Activated naive CD8-positive, alpha-beta T cell treated with anti-CD3 and anti-CD28 coated beads, Interleukin-2, amount 50 U/mL, for 24 hours (primary cell): ENCODE results near the gene NEDD4.
"Not testable (repeated sequence)": the region's sequence is repeated elsewhere in the genome, so short reads cannot be mapped to it uniquely, and the experiment has no call there.

ENCODE experiments used
- ATAC-seq: fragments of 150-1000 bp; cut with Tn5 transposase; one replicate; pipeline ENCODE4 v1.10.0; 2021
- DNase-seq: peaks from one replicate; pipeline ENCODE4 v3.0.0; 2021
- H3K27ac Mint-ChIP-seq: one replicate; pipeline ENCODE4 v1.8.0; 2021; ENCODE audit warnings: mild to moderate bottlenecking, mixed read lengths
- H3K27me3 Mint-ChIP-seq: one replicate; pipeline ENCODE4 v1.8.0; 2021; ENCODE audit warnings: mixed read lengths
- H3K36me3 Mint-ChIP-seq: one replicate; pipeline ENCODE4 v1.8.0; 2021; ENCODE audit warnings: low read depth, mixed read lengths
- H3K4me1 Mint-ChIP-seq: one replicate; pipeline ENCODE4 v1.8.0; 2021; ENCODE audit warnings: mixed read lengths
- H3K4me3 Mint-ChIP-seq: one replicate; pipeline ENCODE4 v1.8.0; 2021; ENCODE audit warnings: mild to moderate bottlenecking, moderate library complexity, mixed read lengths
- H3K9me3 Mint-ChIP-seq: one replicate; pipeline ENCODE4 v1.8.0; 2021; ENCODE audit warnings: mixed read lengths

The NEDD4 gene

DNA sequence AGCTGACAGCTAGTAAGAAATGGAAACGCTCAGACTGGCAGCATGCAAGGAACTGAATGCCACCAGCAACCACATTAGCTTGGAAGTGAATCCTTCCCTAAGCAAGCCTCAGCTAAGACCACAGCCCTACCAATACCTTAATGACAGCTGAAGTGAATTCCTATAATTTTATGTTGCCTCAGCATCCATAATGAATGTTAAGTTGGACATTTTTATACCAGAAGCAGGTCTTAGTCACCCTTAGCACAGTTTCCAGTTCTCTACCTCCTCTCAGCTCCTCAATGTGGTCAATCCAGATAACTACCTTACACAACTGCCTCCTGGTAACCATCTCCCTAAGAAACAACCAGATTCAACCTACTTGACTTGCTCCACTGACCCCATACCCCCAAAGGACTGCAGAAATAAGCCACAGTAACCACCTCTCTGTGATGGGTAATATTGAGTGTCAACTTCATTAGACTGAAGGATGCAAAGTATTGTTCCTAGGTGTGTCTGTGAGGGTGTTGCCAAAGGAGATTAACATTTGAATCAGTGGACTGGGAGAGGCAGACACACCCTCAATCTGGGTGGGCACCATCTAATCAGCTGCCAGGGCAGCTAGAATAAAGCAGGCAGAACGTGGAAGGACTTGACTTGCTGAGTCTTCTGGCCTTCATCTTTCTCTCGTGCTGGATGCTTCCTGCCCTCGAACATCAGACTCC is 33.5 kb downstream of the NEDD4 start:
- Mint-ChIP-seq H3K4me3 (no peak overlapping the region), H3K36me3 (peaks cover 2% of the 10 kb centered on the region), H3K27ac (no peak overlapping the region), H3K27me3 (no peaks in the 10 kb centered on the region), H3K4me1 (no peaks in the 10 kb centered on the region), H3K9me3 (no peaks in the 10 kb centered on the region)
- no peak for DNase-seq
- ATAC-seq: no peak

- DNase-seq: no peak
- no peaks in the 10 kb centered on the region for H3K27me3 Mint-ChIP-seq
- H3K4me1 Mint-ChIP-seq: no peaks in the 10 kb centered on the region
- no peak for ATAC-seq
- H3K9me3 Mint-ChIP-seq: no peaks in the 10 kb centered on the region
- H3K27ac Mint-ChIP-seq: no peak overlapping the region
- peaks cover 2% of the 10 kb centered on the region for H3K36me3 Mint-ChIP-seq
- H3K4me3 Mint-ChIP-seq: no peak overlapping the region
Measured at GRCh38 chr15:55958349-55958748, 35.1 kb downstream of the NEDD4 start.

DNA sequence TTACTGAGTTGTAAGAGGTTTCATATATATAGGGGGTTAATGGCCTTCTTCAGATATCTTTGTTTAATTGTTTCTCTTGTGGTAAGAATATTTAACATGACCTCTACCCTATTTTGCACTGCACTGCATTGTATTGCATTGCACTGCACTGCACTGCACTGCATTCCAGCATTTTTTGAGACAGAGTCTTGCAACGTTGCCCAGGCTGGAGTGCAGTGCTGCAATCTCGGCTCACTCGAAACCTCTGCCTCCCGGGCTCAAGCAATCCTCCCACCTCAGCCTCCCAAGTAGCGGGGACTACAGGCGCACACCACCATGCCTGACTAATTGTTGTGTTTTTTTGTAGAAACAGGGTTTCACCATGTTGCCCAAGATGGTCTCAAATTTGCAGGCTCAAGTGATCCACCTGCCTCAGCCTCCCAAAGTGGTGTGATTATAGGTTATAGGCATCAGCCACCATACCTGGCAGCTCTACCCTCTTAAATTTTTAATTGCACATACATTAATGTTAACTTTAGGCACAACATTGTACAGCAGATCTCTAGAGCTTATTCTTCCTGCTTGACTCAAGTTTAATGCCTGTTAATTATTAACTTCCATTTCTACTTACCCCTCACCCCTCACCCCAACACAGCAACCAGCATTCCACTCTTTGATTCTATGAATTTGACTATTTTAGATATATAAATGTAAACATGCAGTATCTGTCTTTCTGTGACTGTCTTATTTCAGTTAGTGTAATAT is 38.4 kb downstream of the NEDD4 start:
- Mint-ChIP-seq H3K9me3 (no peaks in the 10 kb centered on the region), H3K36me3 (peaks cover 5% of the 10 kb centered on the region), H3K4me3 (no peak overlapping the region), H3K27me3 (no peaks in the 10 kb centered on the region), H3K27ac (no peak overlapping the region), H3K4me1 (no peaks in the 10 kb centered on the region)
- no peak for ATAC-seq
- no peak for DNase-seq

GRCh38 chr15:55952501-55953274 is 40.7 kb downstream of the NEDD4 start:
- not testable (repeated sequence) for H3K36me3 Mint-ChIP-seq, H3K27me3 Mint-ChIP-seq, H3K4me3 Mint-ChIP-seq, H3K27ac Mint-ChIP-seq, H3K9me3 Mint-ChIP-seq, DNase-seq, H3K4me1 Mint-ChIP-seq, ATAC-seq

GRCh38 chr15:55944606-55945005 is 48.8 kb downstream of the NEDD4 start:
- H3K27me3 Mint-ChIP-seq, H3K4me3 Mint-ChIP-seq, ATAC-seq, H3K27ac Mint-ChIP-seq, H3K9me3 Mint-ChIP-seq, DNase-seq, H3K4me1 Mint-ChIP-seq: not testable (repeated sequence)
- H3K36me3 Mint-ChIP-seq: peaks cover 14% of the 10 kb centered on the region

GRCh38 chr15:55942332-55942731 is 51.1 kb downstream of the NEDD4 start:
- no peak overlapping the region for H3K4me3 Mint-ChIP-seq
- no peaks in the 10 kb centered on the region for H3K27me3 Mint-ChIP-seq
- no peak for DNase-seq
- H3K9me3 Mint-ChIP-seq: peaks cover 16% of the 10 kb centered on the region
- no peaks in the 10 kb centered on the region for H3K4me1 Mint-ChIP-seq
- ATAC-seq: no peak
- H3K36me3 Mint-ChIP-seq: peaks cover 24% of the 10 kb centered on the region
- no peak overlapping the region for H3K27ac Mint-ChIP-seq

DNA sequence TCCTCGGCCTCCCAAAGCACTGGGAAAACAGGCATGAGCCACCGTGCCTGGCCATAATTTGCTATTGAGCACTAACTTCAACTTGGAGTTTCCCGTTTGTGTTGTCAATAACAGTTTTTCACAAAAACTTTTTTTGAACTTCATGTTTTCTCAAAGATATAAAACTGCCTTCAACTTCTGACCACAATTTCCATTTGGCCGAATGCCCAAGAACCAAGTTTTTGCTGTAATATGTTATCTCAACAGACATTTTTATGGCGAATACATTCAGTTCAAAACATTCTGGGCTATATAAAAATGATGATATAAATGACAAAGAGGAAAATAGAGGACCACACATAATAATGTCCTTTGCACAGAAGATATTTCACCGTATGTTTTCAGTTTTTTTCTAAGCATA is 56.4 kb downstream of the NEDD4 start:
- peaks cover 3% of the 10 kb centered on the region for H3K4me1 Mint-ChIP-seq
- H3K36me3 Mint-ChIP-seq: peaks cover 18% of the 10 kb centered on the region
- peaks cover 9% of the 10 kb centered on the region for H3K9me3 Mint-ChIP-seq
- H3K27me3 Mint-ChIP-seq: no peaks in the 10 kb centered on the region
- H3K4me3 Mint-ChIP-seq: no peak overlapping the region
- no peak for DNase-seq
- H3K27ac Mint-ChIP-seq: no peak overlapping the region
- no peak for ATAC-seq

DNA sequence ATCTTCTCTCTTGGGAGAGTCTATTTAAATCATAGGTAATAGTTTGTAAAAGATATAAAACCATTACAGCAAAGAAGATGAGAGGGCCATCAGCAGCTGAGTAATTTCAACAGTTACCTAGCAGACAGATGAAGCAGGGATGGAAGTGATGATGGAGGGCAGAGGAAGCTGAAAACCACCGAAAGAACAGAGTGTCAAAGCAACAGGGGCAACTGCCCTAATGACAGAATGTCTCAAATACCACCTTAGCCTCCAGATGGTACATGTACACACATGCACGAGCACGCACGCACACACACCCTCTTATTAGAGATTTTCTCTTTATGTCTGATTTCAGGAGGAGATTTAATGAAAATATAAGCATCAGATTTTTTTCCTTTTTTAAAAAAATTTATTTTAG is 64.5 kb downstream of the NEDD4 start:
- H3K27me3 Mint-ChIP-seq: no peaks in the 10 kb centered on the region
- H3K4me1 Mint-ChIP-seq: no peaks in the 10 kb centered on the region
- ATAC-seq (no peak), DNase-seq (no peak)
- no peak overlapping the region for H3K4me3 Mint-ChIP-seq
- H3K27ac Mint-ChIP-seq: no peak overlapping the region
- no peaks in the 10 kb centered on the region for H3K9me3 Mint-ChIP-seq
- H3K36me3 Mint-ChIP-seq: peaks cover 7% of the 10 kb centered on the region

GRCh38 chr15:55921744-55922143 is 71.7 kb downstream of the NEDD4 start:
- ATAC-seq (no peak), DNase-seq (no peak)
- Mint-ChIP-seq H3K27ac (no peak overlapping the region), H3K27me3 (no peaks in the 10 kb centered on the region), H3K9me3 (no peaks in the 10 kb centered on the region), H3K4me3 (no peak overlapping the region), H3K4me1 (peaks cover 4% of the 10 kb centered on the region), H3K36me3 (no peaks in the 10 kb centered on the region)

- no peak for DNase-seq
- no peak overlapping the region for H3K4me3 Mint-ChIP-seq
- H3K27me3 Mint-ChIP-seq: no peaks in the 10 kb centered on the region
- H3K9me3 Mint-ChIP-seq: no peaks in the 10 kb centered on the region
- H3K4me1 Mint-ChIP-seq: peaks cover 4% of the 10 kb centered on the region
- H3K27ac Mint-ChIP-seq: no peak overlapping the region
- H3K36me3 Mint-ChIP-seq: no peaks in the 10 kb centered on the region
- no peak for ATAC-seq
Measured at GRCh38 chr15:55917881-55918296, 75.5 kb downstream of the NEDD4 start.

GRCh38 chr15:55916666-55917409 is 76.6 kb downstream of the NEDD4 start:
- no peak overlapping the region for H3K4me3 Mint-ChIP-seq
- no peak for DNase-seq
- no peaks in the 10 kb centered on the region for H3K36me3 Mint-ChIP-seq
- no peak overlapping the region for H3K27ac Mint-ChIP-seq
- peak; percentile 61 for ATAC-seq
- no peaks in the 10 kb centered on the region for H3K27me3 Mint-ChIP-seq
- H3K4me1 Mint-ChIP-seq: peaks cover 4% of the 10 kb centered on the region
- no peaks in the 10 kb centered on the region for H3K9me3 Mint-ChIP-seq

DNA sequence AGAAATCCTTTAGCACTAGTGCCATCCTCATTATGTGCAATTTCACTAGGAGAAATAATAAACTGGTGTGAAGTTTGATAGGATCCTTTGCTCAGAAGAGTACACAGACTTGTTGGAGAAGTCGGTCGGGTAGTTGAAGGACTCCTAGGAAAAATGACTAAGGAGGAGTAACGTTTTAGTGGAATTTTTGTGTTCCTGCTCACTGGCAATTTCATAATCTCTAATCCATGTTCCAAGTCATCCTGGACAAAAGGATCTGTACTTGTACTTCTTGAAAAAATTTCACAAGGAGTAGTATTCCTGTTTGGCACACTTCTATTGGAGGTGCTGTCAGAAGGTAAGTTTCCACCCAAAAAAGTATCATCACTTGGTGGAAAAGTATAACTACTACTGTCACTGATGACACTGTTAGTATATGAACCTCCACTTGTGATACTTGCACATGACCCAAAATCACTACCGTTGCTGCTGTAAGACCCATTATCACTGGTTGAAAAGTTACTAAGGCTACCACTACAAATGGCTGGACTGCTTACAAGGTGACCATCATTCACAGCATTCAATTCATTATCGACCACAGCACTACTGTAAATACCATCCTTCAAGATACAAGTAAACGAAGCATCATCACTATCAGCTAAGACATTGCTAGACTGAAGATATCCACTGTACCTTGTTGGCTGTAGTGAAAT is 77.4 kb downstream of the NEDD4 start:
- DNase-seq (no peak), ATAC-seq (no peak)
- Mint-ChIP-seq H3K27me3 (no peaks in the 10 kb centered on the region), H3K9me3 (no peaks in the 10 kb centered on the region), H3K36me3 (no peaks in the 10 kb centered on the region), H3K4me1 (peaks cover 4% of the 10 kb centered on the region), H3K27ac (no peak overlapping the region), H3K4me3 (no peak overlapping the region)

- H3K27ac Mint-ChIP-seq: no peak overlapping the region
- no peaks in the 10 kb centered on the region for H3K36me3 Mint-ChIP-seq
- H3K4me1 Mint-ChIP-seq: peaks cover 4% of the 10 kb centered on the region
- H3K27me3 Mint-ChIP-seq: no peaks in the 10 kb centered on the region
- no peak for DNase-seq
- ATAC-seq: no peak
- H3K9me3 Mint-ChIP-seq: no peaks in the 10 kb centered on the region
- H3K4me3 Mint-ChIP-seq: no peak overlapping the region
Measured at GRCh38 chr15:55915221-55915620, 78.2 kb downstream of the NEDD4 start.

DNA sequence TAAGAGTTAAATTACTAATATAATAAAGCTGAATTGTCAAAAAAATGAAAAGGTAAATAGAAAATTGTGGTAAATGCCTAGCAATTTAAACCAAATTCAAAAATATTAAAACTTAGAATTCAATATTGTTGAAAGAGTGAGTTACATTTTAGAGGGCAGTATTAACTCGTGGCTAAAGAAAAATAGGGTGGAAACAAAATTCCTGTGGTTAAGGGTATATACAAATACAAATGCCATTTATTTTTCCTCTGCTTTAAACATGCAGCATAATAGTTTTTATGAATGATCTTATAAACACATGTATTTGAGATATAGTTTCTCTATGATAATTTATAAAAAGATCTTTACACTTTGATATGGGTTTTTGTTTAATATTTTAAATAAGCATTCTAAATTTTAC is 79.0 kb downstream of the NEDD4 start:
- DNase-seq: no peak
- ATAC-seq: no peak
- no peak overlapping the region for H3K27ac Mint-ChIP-seq

More for the DNA sequence above, 79.0 kb downstream of the NEDD4 start:
- Mint-ChIP-seq H3K4me1 (peaks cover 4% of the 10 kb centered on the region), H3K36me3 (no peaks in the 10 kb centered on the region), H3K27me3 (no peaks in the 10 kb centered on the region), H3K4me3 (no peak overlapping the region), H3K9me3 (no peaks in the 10 kb centered on the region)
